K562 (cell line): ENCODE results near the gene DAAM1. TPM values are rescaled to one million over a fixed set of nuclear protein-coding genes. Genes with fewer than 3 reads are reported as not detected.

Experiments used
- CBFA2T3 ChIP-seq: fragments of 450-650 bp; IDR thresholded peaks from 2 replicates; pipeline ENCODE4 v1.6.1; 2017
- CEBPB ChIP-seq: fragments of 450-650 bp; IDR thresholded peaks from 2 replicates; pipeline ENCODE4 v1.6.1; 2016; ENCODE audit warnings: missing genetic modification characterization, missing compliant biosample characterization
- CEBPG ChIP-seq, 3 experiments: fragments of 200-800 bp in 1 of 3; sonication (Bioruptor generic) in 1 of 3; sonication (generic) in 1 of 3; formaldehyde crosslinking in 1 of 3; IDR thresholded peaks in 2 of 3; conservative IDR thresholded peaks in 1 of 3; 2 replicates each; pipeline versions ENCODE4 v1.6.1 to v1.8.0; 2016 to 2022; ENCODE audit warnings: missing compliant biosample characterization in 2 of 3, missing genetic modification characterization in 2 of 3, mild to moderate bottlenecking in 1 of 3, missing genetic modification reagents in 1 of 3
- EHMT2 ChIP-seq: fragments of 450-650 bp; IDR thresholded peaks from 2 replicates; pipeline ENCODE4 v1.6.1; 2018; ENCODE audit warnings: antibody characterized with exemption
- FOXJ3 ChIP-seq: sonication (generic); formaldehyde crosslinking; IDR thresholded peaks from 2 replicates; pipeline ENCODE4 v1.4.0; 2020; ENCODE audit warnings: mild to moderate bottlenecking, missing genetic modification reagents
- NCOR1 ChIP-seq: fragments of 450-650 bp; IDR thresholded peaks from 2 replicates; pipeline ENCODE4 v1.6.1; 2016; ENCODE audit warnings: mild to moderate bottlenecking, moderate library complexity
- PYGO2 ChIP-seq: fragments of 450-650 bp; IDR thresholded peaks from 2 replicates; pipeline ENCODE4 v1.6.1; 2016; ENCODE audit warnings: mild to moderate bottlenecking, missing genetic modification characterization, moderate library complexity, missing compliant biosample characterization
- SETDB1 ChIP-seq: IDR thresholded peaks from one replicate; pipeline ENCODE4 v1.6.1; 2012; ENCODE audit warnings: low read length, control low read depth, inconsistent platforms
- TAL1 ChIP-seq: fragments of 450-650 bp; IDR thresholded peaks from 2 replicates; pipeline ENCODE4 v1.6.1; 2016; ENCODE audit warnings: mild to moderate bottlenecking
- TCF3 ChIP-seq: sonication (generic); formaldehyde crosslinking; IDR thresholded peaks from 2 replicates; pipeline ENCODE4 v1.4.0; 2020; ENCODE audit warnings: mild to moderate bottlenecking, missing genetic modification reagents
- ZFX ChIP-seq: sonication (generic); formaldehyde crosslinking; IDR thresholded peaks from 2 replicates; pipeline ENCODE4 v1.8.0; 2022; ENCODE audit warnings: mild to moderate bottlenecking, missing genetic modification reagents, moderate library complexity
- ZNF655 ChIP-seq: fragments of 250-450 bp; sonication (Bioruptor Pico); IDR thresholded peaks from 2 replicates; pipeline ENCODE4 v1.5.0; 2021
- polyA plus RNA-seq, 8 experiments: library from polyadenylated mRNA; depleted of rRNA in 4 of 8; stranded (reverse) in 5 of 8; unstranded in 3 of 8; fragments of >200 nt; fragmentation: Nextera tagmentation in 2 of 8; fragmentation: Illumina TruSeq in 1 of 8; extraction: Ambion mirVana in 2 of 8; extraction: Trizol in 1 of 8; gene quantifications; 2 replicates each; pipeline versions ENCODE4 v1.2.1 to v1.2.3, GENCODE V29; 2011 to 2014; ENCODE audit warnings: inconsistent platforms in 1 of 8, missing spikeins in 1 of 8
- total RNA-seq, 7 experiments: library from RNA; depleted of rRNA in 6 of 7; stranded (reverse); fragments of >200 nt in 6 of 7; fragmentation: Illumina TruSeq in 2 of 7; extraction: Trizol in 2 of 7; gene quantifications; 2 replicates each; pipeline versions ENCODE4 v1.2.1 to v1.2.3, GENCODE V29; 2011 to 2021; ENCODE audit warnings: low replicate concordance in 1 of 7
- TF ChIP-seq, protein P1 (sequence below), 3 experiments: fragments of 200-800 bp in 1 of 3; fragments of 250-450 bp in 1 of 3; fragments of 450-650 bp in 1 of 3; sonication (Bioruptor Pico) in 1 of 3; sonication (Bioruptor generic) in 1 of 3; formaldehyde crosslinking in 1 of 3; IDR thresholded peaks; 2 replicates each; pipeline versions ENCODE4 v1.6.1 to v1.8.0; 2016 to 2022; ENCODE audit warnings: mild to moderate bottlenecking in 2 of 3, missing genetic modification characterization in 2 of 3, missing compliant biosample characterization in 1 of 3, moderate library complexity in 1 of 3

Gene DAAM1
- total and polyA plus RNA-seq, 9 of the 15 experiments (the other 6 are each of a cell fraction or from before 2014, with no cell fraction given), result 3.6 to 11.6 (median 6.7) TPM

GRCh38 chr14:59363531-59364226 is 175.2 kb downstream of the DAAM1 start (continued):
- TF ChIP-seq ZNF655 (CRISPR knock-in tag), result no peak
- TF ChIP-seq TAL1, result peak; percentile 67; the same call in 1 of the 2 replicates
- peak; percentile 76 for TF ChIP-seq CBFA2T3
- TF ChIP-seq, protein P1, sequence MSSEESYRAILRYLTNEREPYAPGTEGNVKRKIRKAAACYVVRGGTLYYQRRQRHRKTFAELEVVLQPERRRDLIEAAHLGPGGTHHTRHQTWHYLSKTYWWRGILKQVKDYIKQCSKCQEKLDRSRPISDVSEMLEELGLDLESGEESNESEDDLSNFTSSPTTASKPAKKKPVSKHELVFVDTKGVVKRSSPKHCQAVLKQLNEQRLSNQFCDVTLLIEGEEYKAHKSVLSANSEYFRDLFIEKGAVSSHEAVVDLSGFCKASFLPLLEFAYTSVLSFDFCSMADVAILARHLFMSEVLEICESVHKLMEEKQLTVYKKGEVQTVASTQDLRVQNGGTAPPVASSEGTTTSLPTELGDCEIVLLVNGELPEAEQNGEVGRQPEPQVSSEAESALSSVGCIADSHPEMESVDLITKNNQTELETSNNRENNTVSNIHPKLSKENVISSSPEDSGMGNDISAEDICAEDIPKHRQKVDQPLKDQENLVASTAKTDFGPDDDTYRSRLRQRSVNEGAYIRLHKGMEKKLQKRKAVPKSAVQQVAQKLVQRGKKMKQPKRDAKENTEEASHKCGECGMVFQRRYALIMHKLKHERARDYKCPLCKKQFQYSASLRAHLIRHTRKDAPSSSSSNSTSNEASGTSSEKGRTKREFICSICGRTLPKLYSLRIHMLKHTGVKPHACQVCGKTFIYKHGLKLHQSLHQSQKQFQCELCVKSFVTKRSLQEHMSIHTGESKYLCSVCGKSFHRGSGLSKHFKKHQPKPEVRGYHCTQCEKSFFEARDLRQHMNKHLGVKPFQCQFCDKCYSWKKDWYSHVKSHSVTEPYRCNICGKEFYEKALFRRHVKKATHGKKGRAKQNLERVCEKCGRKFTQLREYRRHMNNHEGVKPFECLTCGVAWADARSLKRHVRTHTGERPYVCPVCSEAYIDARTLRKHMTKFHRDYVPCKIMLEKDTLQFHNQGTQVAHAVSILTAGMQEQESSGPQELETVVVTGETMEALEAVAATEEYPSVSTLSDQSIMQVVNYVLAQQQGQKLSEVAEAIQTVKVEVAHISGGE (CRISPR knock-in tag; IDR thresholded peaks at IDR 0.05), result no peak
- no peak for TF ChIP-seq ZFX (CRISPR knock-in tag)
- no peak for TF ChIP-seq EHMT2
- TF ChIP-seq NCOR1, result peak; percentile 34; the same call in 1 of the 2 replicates
- 0 out of 2 replicates have a peak, but pooled peaks have one; percentile 12 for TF ChIP-seq CEBPB (tag)
- no peak for TF ChIP-seq FOXJ3
- no peak for TF ChIP-seq SETDB1
- peak; percentile 68 for TF ChIP-seq TCF3
- no peak for TF ChIP-seq PYGO2 (tag)
- no peak for TF ChIP-seq CEBPG (CRISPR knock-in tag; IDR thresholded peaks at IDR 0.05)
- no peak for TF ChIP-seq CEBPG (tag; conservative IDR thresholded peaks at IDR 0.05 in 1 of 2, IDR thresholded peaks at IDR 0.05 in 1 of 2)
